Islet of Langerhans (tissue), 1 donor: ENCODE results near the gene KCNMA1.

Experiments used
- FAIRE-seq: peaks from one replicate; lab custom pipeline; 2011; peaks lifted over from hg19 to GRCh38; lab: Jason Lieb, UNC

KCNMA1 gene

DNA sequence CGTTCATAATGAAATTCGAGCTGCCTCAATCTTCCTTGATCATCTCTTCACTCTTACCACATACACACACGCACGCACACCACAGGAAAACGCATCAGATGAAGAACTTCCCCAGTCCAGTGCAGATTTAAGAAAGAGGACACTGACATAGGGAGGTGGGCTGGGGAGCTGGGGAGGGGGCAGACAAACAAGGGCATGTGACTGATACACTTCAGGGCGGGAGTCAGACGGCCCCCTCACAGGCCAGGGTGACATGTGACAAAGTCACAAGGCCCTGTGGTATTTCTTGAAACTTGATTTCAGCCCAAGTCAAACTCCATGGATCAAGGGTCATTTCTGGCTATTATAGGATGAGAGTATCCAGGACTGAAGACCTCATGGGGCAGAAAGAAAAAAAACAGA lies 82.6 kb downstream of the KCNMA1 start:
- FAIRE-seq, result no peak

DNA sequence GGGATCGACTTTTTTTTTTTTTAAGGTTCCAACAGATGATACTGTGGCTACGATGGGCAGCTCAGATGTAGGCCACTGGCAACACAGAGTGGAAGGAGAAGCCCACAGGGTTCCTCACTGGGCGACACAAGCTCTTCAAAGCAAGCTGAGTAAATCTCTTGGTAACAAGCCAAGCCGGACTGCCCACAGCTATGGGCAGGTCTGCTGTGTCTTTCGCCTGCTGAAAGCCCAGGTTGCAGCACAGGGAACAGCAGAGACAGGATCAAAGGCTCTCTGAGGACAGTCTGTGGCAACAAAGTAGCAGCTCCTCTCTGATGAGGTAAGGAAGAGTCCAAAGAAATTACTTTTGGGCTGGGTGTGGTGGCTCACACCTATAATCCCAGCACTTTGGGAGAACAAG lies 83.6 kb downstream of the KCNMA1 start:
- no peak for FAIRE-seq

DNA sequence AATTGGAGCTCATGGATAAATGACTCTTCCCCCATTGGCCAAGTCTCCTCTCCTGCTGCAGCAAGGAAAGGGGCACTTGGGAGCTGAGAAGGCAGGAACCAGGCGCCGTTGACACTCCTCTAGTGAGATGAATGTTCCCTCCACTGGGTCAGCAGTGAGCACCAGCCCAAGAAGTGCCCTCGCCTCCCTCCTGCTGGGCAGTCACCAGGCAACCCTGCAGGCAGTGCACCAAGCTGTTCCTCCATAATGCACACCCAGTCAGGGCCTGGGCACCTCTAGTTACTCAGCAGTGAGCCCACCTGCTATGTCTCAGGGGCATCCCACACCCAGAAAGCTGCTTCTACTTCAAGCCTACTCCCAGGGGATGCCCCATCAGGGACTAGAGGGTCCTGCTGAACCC lies 84.3 kb downstream of the KCNMA1 start:
- no peak for FAIRE-seq

DNA sequence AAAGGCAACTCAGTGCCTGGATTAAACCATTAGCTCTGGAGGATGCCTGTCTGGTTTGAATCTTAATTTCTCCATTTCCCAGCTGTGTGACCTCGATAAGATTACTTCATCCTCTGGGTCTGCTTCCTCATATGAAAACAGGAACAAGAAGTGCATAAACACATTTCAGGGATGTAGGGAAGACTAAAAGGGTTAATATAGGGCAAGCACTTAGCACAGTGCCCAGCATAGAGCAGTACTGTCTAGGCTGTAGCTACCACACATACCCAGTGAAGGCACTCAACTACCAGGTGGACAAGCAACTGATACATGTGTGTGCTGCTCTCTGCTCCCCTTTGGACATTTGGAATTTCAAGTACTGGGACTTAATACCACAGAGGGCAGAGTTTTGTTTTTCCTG lies 85.4 kb downstream of the KCNMA1 start:
- FAIRE-seq, result no peak

DNA sequence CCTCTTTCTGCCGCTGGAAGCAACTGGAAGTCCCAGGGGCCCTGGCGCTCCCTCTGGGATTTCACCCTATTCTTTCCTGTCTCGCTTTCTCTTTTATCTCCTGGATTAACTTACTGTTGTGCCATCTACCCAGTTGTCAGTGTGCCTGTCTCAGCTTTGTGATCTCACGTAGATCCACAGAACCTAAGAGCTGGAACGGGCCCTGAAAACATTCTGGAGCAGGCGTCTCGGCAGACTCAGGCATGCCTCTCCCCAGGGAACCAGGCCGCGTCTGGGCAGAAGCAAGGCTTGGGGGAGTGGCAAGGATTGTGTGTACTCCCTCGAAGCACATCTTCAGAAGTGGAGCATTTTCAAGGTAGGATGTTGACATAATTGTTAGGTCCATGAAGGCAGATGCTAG lies 87.2 kb downstream of the KCNMA1 start:
- no peak for FAIRE-seq

DNA sequence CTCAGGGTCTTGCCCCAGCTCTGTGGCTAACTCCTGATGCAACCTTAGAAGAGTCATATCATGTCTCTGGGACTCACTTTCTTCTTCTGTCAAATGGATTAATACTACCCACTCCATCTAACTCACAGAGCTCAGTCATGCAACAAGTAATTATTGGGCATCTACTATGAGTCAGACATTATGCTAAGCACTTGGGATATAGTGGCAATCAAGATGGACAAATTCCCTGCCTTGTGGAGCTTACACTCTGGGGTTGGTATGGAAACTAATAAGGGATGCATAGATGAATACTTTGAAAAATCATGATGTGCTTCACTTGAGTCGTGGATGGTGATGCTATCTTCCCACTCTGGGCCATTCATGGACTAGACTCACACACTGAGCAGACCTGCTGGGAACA lies 88.9 kb downstream of the KCNMA1 start:
- no peak for FAIRE-seq

DNA sequence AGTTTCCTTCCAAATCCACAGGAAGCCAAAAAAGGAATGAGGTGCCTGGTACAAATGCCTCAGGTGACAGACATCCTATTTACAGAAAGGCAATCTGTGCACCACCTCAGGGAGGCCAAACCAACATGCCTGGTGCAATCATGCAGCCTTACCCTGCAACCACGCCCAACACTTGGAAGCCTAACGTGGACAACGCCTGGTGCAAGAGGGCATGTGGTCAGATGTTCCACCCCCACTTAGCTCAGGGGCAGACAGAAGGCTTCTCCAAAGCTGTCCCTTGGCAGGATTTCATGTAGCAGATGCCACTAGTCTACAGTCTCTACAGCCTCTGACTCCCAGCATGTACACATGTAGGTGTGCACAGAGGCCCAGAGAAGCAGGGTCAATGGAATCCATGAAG lies 89.5 kb downstream of the KCNMA1 start:
- no peak for FAIRE-seq

DNA sequence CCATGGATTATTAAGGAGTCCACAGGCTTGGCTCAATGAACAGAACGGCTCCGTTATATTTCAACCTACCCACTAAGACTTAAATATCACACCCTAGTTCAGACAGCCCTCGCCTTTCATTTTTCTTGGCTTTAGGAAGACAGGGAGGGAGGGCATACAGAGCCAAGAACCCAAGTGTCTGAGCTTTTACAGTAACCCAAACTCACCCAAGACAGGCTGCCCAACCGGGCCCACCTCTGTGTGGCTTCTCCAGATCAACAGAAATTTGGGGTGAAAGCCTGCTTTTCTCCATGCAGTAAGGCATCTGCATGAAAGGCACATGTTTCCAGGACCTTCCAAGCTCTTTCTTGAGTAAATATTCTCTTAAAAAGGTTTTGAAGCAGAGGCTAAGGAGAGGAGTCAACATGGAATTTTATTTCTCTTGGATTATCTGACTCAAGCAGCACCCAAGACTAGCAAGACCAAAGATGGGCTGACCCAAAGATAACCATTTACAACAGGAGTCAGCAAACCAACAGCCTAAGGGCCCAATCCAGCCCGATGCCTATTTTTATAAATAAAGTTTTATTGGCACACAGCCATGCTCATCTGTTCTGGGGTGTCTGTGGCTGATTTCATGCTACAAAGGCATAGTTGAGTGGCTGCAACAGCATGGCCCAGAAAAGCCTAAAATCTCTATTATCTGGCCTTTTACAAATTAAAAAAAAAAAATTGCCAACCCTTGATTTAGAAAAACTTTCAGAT lies 90.1 kb downstream of the KCNMA1 start:
- no peak for FAIRE-seq

DNA sequence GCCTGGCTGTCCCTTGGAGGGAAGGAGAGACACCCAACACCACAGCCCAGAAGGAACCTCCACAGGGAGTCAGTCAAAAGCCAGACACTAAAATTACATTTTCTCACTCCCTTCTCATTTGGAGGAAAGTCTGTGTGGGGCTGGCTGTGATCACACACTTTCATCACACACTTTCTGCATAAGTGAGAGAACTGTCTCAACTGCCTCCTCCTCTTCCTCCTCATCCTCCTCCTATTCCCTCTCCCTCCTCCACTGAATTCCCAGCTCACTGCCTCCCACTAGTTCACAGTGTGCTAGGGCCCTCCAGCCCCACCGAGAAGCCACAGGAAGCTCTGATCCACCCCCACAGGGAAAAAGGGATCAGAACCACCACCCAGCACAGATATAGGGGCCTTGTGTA lies 91.6 kb downstream of the KCNMA1 start:
- FAIRE-seq, result no peak

DNA sequence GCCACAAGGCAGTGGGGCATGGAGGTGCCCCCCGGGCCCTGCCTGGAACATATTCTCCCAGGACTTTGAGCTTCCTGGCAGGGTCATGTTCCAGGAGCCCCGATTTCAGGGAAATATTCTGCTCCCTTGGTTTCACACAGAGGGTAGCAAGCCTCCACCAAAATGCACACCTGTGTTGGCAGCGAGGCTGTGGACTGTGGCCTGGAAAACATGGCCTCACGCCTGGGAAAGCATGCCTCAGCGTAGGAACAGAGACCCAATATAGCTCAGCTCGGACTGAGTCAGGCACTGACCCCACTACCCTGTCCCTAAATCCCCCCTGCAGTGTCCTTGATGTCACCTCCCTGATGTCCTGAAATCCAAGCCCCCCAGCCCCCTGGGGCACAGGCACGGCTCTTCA lies 92.0 kb downstream of the KCNMA1 start:
- no peak for FAIRE-seq

DNA sequence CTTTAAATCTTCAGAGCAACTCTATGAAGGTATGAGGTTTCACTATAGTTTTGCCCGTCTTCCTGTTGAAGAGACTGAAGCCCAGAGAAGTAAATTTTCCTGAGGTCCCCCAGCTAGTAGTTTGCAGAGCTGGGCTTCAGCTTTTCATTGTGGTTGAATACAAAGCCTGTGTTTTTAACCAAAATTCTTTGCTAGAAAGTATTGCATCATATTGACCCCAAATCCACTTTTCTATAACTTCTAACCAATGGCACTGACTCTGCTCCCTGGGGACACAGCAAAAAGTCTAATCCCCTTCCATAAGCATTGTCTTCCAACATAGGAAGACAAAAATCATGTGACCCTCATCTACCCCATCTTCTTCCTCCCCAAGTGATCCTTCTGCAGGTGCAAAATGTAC lies 93.0 kb downstream of the KCNMA1 start:
- FAIRE-seq, result no peak

DNA sequence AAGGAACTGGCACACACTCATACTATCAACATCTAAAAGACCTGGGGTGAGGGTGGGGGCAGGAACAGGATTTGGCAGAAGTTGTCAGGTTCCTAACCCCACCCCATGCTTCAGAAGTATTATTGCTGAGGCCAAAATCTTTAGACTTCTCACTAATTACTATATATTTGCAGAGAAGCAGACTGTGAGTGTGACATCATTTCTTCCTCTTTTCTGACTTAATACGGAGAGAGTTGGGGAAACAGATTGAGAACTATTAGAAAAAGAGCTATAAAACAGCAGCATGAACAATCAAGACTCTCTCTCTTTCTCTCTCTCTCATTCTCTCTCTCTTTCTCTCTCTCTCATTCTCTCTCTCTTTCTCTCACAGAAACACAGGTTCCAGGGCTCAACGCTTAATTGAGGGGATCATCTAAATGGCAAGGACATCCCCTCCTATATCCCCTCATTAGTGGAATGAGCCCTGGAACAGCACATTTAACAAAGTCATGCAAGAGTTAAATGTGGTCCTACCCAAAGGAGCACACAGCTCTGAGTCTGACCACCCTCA lies 94.8 kb downstream of the KCNMA1 start:
- FAIRE-seq, result no peak

DNA sequence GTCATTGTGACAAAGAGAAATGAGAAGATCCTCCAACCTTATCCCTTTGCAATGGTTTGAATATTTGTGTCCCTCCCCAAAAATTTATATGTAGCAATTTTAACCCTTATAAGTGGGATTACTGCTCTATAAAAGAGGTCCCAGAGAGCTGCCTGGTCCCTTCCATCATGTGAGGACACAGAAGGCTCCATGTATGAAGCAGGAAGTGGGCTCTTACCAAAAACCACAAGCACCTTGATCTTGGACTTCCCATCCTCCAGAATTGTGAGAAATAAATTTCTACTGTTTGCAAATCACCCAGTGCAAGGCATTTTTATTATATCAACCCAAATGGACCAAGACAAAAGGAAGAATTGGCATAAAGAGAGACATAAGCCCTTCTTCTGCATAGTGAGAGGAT lies 95.7 kb downstream of the KCNMA1 start:
- no peak for FAIRE-seq

DNA sequence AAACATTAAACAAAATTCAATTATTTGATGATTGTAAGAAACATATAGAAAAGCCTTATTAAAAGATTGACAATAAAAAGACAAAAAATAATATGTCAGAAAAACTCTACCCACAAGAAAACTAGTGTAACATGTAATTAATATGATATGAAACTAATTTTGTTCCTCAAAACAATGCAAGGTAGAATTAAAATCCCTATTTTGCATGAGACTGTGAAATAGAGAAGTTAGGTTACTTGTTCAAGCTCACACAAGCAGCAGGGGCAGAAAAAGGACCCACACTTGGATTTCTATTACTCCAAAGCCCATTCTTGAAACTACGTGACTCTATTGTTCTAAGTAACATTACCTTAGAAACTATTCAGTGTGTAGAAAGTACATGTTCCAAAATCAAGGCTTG lies 96.4 kb downstream of the KCNMA1 start:
- FAIRE-seq, result no peak

DNA sequence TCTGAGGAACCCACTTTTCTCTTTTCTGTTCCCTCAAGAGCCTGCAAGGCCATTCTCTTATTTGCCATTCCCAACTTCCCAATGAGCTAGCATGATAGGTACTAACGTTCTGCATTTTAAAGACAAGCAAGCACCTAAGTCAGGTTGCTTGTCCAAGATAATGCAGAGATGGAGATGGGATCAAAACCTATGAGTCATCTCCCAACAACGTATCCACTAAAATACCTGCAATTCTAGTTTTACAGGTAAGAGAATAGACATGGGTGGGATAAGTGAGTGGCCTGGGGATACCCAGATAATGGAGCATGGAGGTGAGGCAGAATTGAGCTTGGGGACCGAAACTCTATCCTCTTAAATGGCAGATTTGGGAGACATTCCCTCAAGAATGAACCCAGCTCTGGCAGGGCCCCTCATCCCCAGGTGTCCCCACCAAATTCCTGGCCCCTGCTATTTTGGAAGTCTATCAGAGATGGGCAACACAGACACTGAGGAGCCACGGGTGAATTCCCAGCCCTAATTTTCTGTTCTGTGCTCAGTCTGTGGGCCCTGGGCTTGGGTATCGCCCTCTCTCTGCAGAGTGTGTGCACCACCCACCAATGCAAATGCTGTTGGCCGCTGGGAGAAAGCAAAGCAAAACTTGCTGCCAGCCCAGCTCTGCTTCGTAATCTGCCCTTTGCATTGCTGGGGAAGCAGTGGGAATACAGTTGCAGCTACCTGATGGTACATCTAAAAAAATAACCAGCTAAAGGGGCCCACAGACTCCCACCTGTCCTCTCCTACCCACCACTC lies 98.3 kb downstream of the KCNMA1 start:
- no peak for FAIRE-seq

DNA sequence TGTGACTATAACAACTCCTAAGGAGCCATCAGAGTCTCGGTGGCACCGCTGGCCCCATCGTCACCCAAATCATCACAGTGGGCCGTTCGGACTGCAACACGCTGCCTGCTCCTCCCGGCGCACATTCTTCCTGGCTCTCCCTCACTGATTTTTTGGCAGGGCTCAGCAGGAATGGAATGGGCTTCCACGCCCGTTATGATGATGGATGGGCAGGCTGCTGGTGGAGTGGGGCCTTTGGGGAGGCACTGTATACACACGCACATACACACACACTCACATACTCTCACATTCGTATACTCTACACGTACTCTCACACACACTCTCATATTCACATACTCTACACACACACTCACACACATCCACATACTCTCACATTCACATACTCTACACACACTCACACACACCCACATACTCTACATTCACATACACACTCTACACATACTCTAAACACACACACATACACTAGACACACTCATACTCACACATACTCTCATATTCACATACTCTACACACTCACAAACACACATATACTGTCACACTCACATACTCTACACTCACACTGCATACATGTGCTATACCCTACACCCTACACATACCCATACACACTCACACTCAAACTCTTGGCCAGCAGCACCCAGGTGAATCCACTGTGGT lies 99.8 kb downstream of the KCNMA1 start:
- no peak for FAIRE-seq

DNA sequence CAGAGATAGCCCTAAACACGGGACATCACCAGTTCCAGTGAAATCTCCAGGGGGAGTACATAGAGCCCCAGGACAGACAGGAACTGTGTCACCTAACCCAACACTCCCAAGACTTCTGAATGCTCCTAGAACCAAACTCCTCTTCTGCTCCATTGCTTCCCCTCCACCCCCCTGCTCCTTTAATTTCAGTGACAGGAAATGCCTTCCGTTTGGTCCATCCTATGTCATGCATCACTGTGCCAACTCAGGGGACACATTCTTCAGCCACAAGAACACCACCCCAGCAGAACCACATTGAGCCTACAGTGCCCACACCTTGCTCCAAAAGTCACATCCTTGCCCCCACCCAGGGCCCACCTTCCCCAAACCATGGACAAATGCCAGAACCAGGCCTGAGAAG lies 100.5 kb downstream of the KCNMA1 start:
- FAIRE-seq, result no peak

DNA sequence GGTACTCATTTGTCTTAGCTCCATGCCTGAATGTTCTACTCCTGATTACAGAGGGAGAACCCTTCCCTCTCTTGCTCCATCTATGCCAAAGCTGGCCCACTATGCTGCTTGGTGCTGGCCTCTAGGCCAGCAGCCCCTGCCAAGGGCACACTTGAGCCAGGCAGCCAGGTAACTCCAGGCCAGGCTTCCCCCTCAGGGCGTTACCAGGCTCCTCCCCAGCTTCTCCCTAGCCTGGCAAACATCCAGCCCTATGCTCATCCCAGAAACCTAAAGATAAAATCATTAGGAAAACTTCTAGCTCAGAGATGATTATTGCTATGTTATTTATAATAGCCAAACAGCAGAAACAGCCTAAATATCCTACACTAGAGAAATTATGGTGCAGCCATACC lies 103.7 kb downstream of the KCNMA1 start:
- no peak for FAIRE-seq

DNA sequence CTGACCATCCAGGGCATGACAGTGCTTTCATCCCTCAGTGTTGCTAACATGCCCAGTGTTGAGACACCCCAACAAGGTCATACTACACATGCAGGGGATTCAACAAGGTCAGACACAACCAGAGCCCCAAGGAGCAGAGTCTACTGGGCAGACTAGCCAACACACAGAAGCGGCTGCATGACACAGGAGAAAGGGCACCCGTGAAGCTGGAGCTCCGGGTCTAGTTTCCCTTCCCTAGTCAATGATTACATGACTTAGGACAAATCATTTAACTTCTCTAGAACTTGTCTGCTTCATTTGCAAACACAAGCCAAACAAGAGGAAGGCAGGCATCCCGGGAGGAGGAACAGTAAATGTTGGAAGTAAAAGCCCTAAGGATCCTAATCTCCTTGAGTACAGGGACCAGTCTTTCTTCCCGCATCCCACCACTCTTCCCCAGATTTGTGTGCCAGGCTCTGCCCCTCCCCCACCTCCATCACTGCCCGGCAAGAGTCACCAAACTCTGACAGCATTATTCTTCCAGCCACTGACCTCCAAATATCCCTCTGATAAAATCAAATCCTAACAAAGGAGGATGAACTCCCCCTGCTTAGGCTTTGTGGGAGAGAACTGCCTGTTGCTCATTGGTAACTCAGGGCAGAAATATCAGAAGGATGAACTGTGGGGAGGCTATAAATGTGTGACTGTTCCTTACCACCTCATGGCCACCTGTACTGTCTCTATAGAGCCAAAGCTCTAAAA lies 104.3 kb downstream of the KCNMA1 start:
- no peak for FAIRE-seq

DNA sequence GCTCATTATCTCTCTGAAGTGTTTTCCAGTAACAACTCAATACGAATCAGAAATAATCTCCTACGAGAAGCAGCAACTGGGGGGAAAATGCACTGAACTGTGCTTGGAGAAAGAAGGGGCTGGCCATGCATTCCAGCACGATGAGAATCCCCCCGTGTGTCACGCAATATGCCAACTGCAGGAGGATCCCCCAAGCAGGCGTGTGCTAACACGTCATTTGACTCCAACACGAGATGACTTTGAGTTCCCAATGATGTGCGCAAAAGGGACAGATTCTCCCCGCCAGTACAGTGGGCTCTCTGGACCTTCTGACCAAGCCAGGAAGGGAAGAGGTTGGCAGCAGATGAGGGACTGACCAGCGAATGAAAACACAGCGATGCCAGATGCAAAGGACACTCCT lies 105.5 kb downstream of the KCNMA1 start:
- no peak for FAIRE-seq

DNA sequence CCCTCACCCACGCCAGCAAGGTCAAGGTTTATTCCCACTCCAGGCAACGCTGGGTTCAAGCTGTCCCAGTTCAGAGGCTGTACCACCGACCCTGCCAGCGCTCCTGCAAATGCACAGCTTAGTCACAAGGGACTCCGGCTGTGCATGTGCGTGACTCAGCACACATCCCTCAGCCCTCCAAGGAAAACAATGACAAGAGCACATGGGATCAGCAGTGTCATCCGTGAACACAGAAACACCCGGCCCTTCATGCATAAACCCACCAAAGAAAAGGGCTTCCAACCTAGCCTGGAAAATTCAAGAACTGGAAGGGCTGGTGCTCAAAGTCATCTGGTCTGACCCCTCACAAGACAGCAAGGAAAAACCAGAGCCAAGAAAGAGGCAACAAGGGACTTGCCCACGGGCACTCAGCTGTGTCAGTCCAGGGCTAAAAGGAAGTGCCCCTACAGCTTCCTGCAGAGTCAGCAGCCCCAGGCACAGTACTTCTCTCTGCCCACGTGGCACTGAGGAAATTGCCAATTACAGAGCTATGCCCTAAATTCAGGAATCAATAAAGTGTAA lies 106.1 kb downstream of the KCNMA1 start:
- no peak for FAIRE-seq

DNA sequence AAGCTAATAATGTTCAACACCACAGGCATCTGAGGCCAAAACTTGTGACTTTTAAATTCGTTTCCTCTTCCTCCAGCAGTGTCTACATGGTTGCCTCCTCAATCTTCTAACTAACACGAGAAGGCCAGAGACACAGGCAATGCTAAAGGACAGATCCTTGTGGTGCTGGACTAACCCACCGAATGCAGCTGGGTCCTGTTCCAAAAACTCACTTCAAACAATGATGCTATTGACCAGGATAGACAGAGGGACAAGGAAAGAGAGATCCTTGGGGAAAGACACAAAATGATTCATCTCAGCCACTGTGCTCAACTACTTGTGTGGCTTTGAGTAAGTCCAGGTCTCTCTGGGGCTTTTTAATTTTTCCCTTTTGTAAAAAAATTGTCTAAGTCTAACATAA lies 107.6 kb downstream of the KCNMA1 start:
- FAIRE-seq, result no peak
